GM18526 (cell line): ENCODE data around the gene VGF.

Experiments
- POLR2A ChIP-seq: IDR thresholded peaks from 3 replicates; pipeline ENCODE4 v1.6.1; 2011; ENCODE audit not compliant: insufficient read length; ENCODE audit errors: extremely low read depth

Gene VGF

DNA sequence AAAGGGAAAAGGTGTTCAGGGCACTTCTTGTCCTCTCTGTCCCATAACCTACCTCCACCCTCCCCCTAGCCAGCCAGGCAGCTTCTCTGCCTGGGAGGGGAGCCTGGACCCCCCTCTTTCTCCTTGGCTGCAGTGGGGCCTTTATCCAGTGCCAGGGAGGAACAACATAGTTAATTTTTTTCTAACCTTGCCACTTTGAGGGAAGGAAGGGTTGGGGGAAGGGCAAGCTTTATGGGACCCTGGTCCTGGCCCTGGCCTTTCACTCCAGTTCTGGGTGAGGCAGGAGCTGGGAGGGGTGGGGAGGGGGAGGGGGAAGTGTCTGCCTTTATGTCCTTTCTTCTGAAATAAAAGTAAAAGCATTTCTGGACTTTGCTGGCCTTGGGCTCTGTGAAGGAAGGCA lies 4.5 kb downstream of the VGF start:
- no peak for TF ChIP-seq POLR2A

DNA sequence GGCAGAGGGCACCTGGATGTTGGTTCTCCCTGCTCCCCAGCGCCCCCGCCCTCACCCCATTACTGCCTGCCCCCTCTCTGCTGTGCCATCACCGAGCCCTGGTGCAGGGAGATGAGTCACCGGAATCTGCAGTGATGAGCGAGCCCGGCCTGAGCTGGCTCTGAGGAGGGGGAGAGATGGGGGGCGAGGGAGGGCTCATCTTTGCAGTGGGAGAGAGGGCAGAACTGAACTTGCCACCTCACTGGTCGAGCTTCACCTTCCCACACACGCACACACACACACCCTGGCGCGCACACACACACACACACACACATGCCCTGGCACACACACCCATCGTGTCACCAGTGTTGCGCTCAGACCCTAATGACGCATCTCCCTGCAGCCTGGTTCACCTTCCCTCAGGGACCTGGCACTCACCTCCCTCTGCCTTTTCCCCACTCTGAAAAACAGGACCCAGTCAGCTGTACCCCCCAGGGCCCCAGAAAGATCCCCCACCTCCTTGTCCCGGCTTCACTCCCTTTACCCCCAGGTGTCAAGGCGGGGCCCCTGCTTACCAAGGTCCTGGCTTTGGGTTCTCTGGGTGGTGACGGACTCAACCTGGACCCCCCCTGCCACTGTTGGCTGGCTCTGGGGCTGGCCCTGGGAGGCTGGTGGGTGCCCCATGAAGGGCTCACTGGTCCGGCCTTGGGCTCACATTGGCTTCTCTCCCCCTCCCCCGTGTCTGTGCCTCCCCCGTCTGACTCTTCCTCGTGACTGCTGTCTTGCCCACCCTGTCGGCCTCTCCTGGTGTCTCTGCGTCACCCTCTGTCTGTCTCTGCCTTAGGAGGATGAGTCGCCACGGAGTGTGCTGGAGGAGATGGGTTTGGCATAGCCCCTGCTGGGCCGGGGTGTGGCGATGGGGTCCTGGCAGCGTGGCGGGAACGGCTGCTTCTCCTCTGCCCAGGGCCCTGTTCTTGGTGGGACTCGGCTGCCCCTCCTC lies 5.4 kb downstream of the VGF start:
- TF ChIP-seq POLR2A: no peak

DNA sequence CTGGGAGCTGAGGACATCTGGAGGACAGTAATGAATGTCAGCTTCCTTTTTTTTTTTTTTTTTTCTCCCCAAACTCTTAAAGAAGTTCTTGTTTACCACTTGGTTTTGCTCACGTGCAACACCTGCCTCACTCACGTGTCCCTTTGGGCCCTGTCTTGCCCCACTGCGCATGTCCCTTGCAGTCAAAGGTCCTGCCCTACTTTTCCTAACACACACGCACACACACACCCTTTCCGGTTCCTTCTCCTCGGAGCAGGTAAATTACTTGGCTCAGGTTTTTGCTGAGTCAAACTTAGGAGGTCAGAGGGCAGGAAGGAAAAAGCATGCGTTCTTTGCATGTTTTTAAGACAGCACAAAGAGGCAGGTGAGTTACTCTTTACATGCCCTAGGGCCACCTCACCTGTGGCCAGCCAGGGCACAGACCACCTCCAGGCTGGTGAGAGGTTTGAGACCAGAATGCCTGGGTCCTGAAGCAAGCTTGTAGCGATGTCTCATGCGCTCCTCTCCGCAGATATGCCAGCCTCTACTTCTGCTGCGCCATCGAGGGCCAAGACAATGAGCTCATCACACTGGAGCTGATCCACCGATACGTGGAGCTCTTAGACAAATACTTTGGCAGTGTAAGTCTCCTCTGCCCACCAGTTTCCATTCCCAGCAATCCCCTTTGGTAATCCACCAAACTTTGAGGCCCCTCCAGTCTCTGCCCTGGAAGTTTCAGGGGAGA lies 8.3 kb downstream of the VGF start:
- TF ChIP-seq POLR2A: no peak

GRCh38 chr7:101156277-101156676 lies 9.1 kb downstream of the VGF start:
- no peak for TF ChIP-seq POLR2A

- TF ChIP-seq POLR2A: no peak
Measured at GRCh38 chr7:101155303-101155702, 10.1 kb downstream of the VGF start.

DNA sequence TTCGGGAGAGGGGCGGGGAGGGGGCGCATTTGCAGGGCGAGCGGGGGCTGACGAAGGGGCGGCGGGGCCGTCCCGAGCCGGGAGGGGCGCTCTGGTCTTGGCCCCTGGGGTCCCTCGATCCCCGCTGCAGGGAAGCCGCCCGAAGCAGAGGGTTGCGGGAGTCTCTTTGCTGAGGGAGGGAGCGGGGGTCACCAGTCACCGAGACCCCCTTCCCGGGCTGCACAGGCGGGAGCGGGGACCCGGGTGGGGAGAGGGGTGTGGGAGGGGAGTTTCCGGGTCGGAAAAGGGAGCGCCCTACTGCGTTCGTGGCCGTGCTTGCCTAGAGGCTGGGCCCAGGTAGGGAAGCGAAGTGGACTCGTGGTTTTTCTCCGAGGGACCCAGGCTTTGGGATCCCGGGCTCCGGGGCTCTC lies 10.7 kb downstream of the VGF start:
- TF ChIP-seq POLR2A: no peak

- no peak for TF ChIP-seq POLR2A
Measured at GRCh38 chr7:101153969-101154692, 11.2 kb downstream of the VGF start, which contains the start of gene AP1S1. Gene AP1S1 (plus strand): TSS chr7:101154476. CDS start chr7:101154515, 39 bp downstream.

DNA sequence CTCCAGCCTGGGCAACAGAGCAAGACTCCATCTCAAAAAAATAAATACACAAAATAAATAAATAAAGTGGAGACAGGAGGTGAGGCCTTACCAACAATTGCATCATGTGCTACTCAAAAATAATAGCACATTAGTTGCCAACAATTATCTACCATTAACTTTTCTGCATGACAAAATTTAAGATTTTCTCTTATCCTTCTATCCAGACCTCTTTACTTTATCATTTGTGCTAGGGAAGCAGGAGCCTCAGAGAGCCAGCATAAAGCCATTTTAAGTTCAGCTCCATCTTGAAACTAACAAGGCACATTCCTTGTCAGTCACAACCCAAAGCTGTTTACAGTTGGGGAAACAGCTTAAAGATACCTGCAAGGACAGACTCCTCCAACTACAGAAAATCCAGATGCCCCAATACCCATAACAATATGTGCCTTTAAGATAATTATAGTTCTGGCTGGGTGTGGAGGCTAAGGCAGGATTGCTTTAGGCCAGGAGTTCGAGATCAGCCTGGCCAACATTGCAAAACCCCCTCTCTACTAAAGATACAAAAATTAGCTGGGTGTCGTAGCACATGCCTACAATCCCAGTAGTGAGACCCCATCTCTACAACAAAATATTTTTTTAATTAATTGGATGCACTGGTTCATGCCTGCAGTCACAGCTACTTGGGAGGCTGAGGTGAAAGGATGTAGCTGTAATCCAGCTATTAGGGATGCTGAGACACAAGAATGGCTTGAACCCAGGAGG lies 13.3 kb downstream of the VGF start:
- no peak for TF ChIP-seq POLR2A

- TF ChIP-seq POLR2A: no peak
Measured at GRCh38 chr7:101140746-101141382, 24.5 kb downstream of the VGF start.

GRCh38 chr7:101140339-101140699 lies 25.1 kb downstream of the VGF start:
- TF ChIP-seq POLR2A: no peak

DNA sequence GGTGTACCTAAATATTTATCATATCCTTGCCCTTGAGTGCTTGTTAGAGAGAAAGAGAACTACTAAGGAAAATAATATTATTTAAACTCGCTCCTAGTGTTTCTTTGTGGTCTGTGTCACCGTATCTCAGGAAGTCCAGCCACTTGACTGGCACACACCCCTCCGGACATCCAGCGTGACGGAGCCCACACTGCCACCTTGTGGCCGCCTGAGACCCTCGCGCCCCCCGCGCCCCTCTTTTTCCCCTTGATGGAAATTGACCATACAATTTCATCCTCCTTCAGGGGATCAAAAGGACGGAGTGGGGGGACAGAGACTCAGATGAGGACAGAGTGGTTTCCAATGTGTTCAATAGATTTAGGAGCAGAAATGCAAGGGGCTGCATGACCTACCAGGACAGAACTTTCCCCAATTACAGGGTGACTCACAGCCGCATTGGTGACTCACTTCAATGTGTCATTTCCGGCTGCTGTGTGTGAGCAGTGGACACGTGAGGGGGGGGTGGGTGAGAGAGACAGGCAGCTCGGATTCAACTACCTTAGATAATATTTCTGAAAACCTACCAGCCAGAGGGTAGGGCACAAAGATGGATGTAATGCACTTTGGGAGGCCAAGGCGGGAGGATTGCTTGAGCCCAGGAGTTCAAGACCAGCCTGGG lies 27.0 kb downstream of the VGF start:
- TF ChIP-seq POLR2A: peak; percentile 37

- TF ChIP-seq POLR2A: no peak
Measured at GRCh38 chr7:101137651-101138212, 27.6 kb downstream of the VGF start.

GRCh38 chr7:101134399-101134980 lies 30.9 kb downstream of the VGF start:
- no peak for TF ChIP-seq POLR2A
